A172 (cell line): Measurements from ENCODE around the gene GPR25. TPM values are rescaled to one million over a fixed set of nuclear protein-coding genes. Genes with fewer than 3 reads are reported as not detected.
"Not testable (repeated sequence)": the region's sequence is repeated elsewhere in the genome, so short reads cannot be mapped to it uniquely, and the experiment has no call there.

Experiments used
- DNase-seq: peaks from one replicate; pipeline ENCODE4 v3.0.0-alpha.2; 2015; ENCODE audit warnings: low spot score
- total RNA-seq: library from RNA; depleted of rRNA; stranded (reverse); fragments of >200 nt; shearing (Covaris generic); gene quantifications from 2 replicates; pipeline ENCODE4 v1.2.3, GENCODE V29; 2014; rRNA removed

GPR25 gene
- total RNA-seq, 1 experiment from 2014 or later = not detected

DNA sequence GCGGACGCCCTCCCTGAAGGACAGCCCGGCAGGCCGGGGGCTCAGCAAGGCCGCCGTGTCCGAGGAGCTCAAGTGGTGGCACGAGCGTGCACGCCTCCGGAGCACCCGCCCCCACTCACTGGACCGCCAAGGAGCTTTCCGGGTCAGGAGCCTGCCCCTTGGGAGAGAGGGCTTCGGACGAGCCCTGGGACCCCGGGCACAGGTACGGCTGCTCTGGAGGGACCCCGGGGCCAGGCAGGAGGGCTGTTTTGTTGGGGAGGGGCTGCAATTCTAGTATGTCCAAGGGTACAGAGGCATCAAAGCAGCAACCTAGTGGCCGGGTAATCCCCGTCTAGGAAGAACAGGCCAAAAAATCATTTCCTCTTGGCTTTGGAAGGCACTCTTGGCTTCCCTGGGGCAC, 39.2 kb downstream of the GPR25 start:
- not testable (repeated sequence) for DNase-seq

DNA sequence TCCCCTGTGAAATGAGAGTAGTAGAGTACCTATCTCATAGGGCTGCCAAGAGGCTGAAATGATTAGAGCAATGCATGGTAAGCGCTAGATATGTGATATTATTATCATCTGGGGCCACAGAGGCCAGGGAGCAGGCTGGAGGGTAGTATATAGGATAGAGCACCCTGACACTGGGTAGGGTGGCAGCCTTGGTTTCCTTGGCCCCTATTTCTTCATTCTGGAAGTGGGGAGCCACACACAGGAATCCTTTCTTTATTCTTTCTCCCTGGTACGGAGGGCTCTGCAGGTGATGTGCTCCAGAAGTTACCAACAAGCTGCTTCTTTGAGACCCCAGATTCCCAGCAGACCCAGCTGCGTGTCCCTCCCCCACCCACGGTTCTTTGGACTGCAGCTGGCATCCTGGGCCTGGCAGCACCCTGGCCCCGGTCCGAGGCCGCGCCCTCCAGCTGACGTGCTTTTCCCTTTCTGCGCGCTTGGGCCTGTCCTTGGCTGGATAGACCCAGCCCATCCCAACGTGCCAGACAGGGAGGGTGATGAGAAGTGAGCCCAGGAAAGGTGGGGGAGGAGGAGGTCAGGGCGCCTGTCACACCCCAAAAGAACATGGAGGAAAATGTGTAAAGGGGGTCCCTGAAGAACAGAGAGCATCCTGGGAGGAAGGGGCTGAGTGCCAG, 40.1 kb downstream of the GPR25 start:
- no peak for DNase-seq

DNA sequence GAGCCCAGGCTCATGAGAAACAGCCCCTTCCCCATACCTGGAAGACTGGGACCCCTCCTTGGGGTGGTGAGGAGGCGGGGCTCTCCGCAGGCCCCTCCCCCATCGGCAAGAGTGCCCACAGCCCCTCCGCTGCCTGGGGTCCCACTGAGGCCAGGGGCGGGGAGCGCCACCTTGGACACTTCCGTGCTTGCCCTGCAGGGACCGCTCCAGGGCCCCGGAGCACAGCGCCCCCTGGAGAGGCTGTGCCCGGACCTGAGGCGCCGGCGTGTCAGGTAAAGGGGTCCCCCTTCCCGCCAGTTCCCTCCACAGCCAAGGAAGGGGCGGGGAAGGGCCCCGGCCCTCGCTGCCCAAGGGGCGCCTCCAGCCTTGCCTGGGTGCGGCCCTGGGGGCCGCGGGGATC, 43.4 kb downstream of the GPR25 start:
- no peak for DNase-seq

DNA sequence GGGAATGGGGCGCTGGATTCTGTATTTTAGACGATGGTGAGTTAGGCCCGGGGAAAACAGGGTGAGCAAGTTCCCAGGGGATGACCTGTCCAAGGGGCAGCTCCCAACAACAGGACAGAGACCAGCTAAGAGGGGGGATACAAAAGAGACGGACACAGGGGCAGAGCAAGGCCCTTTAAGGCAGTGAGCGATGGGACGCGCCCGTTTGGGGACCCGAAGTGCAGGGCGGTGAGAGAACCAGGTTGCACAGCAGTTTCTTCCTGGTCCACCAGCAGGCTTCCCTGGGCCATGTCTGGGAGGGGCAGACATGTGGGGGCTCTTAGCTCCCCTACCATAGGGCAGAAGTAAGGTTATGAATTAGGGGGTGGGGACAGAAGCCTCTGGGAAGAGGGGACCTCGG, 43.9 kb downstream of the GPR25 start:
- no peak for DNase-seq

DNA sequence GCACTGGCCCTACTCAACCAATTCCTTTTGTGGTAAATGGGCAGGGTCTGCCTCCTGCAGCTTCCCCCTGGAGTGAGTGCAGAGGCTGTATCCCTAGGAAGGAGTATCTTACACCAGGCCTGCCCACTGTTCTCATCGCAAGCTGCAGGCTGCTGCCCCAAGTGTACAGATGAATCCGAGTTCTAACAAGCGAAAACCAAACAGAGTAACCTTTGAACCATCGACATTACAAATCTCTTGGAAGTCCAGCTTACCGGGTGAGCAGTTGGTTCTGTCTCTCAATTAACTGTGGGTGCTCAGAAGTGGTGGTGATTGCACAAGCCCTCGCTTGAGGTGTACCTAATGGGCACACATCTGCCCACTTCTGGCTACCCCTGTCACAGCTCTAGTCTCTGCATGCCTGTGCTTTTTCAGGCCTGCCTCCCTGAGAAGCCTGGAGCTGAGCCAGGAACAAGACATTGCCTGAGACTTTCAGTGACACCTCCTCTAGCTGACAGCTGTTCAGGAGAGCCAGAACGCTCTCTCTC, 44.6 kb downstream of the GPR25 start:
- DNase-seq = no peak

DNA sequence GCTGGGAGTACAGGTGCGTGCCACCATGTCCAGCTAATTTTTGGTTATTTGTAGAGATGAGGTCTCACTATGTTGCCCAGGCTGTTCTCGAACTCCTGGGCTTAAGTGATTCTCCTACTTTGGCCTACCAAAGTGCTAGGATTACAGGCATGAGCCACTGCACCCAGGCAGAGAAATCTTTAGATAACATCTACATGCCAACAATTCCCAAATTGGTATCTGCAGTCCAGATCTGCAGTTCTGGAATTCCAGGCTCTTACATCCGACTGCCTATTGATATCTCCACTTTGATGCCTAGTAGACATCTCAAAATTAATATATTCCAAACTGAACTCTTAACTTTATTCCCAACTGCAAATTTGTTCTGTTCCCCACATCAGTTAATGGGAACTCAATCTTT, 45.2 kb downstream of the GPR25 start:
- DNase-seq = no peak

DNA sequence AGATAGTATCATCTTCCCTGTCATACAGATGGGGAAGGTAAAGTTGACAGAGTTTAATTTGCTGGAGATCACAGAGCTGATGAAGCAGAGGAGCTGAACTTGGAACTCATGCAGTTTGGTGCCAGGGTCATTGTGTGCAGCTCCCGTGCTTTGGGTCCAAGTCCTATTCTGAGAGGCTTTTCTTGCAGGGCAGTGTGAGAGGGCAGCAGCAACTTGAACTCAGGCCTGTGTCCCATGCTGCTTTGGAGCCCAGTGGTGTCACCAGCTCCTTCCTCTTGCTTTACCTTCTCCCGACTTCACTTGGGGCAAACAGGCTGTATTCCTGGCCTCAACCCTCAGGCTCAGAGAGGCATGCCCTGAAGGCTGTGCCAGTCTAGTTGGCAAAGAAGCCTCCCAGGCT, 46.6 kb downstream of the GPR25 start:
- DNase-seq = no peak

DNA sequence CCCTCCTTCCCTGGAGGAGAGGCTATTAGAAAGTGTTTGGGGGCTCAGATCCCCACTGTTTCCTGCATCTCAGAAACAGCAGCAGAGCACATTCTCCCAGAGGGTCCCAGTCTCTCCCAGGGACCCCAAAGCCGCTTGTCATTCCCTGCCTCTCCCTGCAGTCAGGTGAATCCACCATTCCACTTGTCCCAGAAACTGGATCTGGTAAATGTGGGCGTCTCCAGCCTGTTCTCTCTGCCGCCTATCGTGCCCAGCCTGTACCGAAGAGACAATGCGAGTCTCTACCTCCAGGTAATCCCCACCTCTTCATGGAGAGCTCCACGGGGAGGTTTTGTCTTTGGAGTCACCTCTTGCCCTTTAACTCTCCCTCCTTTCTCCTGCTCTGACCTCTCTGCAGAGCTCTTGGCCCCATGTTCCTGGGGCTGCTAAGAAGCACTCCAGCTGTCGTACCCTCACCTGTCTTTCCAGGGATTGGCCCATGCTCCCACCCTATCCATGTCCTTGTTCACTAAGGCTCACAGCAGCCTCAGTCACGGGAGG, 48.9 kb downstream of the GPR25 start:
- DNase-seq = no peak

DNA sequence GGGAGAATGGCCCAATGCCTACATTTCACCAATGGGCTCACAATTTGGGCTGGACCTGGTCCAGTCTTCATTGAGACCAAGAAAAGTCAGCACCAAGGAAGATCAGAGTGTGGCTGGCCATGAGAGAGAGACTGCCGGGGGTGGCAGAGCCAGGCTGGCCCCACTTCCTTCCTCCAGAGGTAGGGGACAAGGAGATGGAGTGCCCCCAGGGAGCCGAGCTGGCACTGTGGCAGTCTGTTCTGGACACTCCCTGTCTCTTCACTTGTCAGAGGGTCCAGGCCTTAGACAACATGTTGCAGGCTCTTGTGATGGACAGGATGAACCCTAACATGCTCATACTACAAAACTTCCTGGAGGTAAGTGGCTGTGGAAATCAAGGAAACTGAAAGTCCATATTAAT, 49.6 kb downstream of the GPR25 start:
- DNase-seq = no peak

DNA sequence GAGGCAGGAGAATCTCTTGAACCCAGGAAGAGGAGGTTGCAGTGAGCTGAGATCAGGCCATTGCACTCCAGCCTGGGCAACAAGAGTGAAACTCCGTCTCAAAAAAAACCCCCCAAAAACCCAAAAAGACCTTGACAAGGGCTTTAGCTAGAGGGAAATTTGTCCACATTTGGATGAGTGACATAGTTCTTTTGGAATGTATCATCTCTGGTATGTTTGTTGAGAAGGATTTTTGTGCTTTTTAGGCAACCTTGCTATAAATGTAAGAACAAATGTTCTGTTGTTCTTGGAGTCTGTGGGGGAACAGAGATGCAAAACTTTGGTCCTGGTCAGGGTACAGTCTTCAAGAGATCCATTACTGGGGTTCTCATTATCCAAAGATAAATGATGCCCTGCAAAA, 50.8 kb downstream of the GPR25 start:
- DNase-seq = no peak

Other genes starting within 250 kb of the GPR25 start
- gene DDX59, start 203.1 kb upstream of the GPR25 start, total RNA-seq = 19.9 and 20.8 TPM in 2 replicates
- 57.9 and 67.7 TPM in 2 replicates for gene CAMSAP2, start 134.1 kb upstream of the GPR25 start, total RNA-seq
- 4.6 and 10.9 TPM in 2 replicates for gene INAVA, start 21.9 kb downstream of the GPR25 start, total RNA-seq
- 1.2 and 2.0 TPM in 2 replicates for gene KIF21B, start 150.7 kb downstream of the GPR25 start, total RNA-seq
- gene CACNA1S, start 239.4 kb downstream of the GPR25 start, total RNA-seq = not detected in 2 replicates